ENCODE results near the gene THOC5. TPM values are rescaled to one million over a fixed set of nuclear protein-coding genes. Genes with fewer than 3 reads are reported as not detected.
"Not testable (repeated sequence)": the region's sequence is repeated elsewhere in the genome, so short reads cannot be mapped to it uniquely, and the experiment has no call there.

Gene THOC5
- total RNA-seq, 1 donor = 53.1 TPM

- TF ChIP-seq CTCF (IDR thresholded peaks at IDR 0.05; ENCODE audit: insufficient read depth, low read length) = no peak
- no peak for DNase-seq (ENCODE audit: low read depth)
- H3K4me3 ChIP-seq (ENCODE audit: low read depth, low read length) = no peak overlapping the region
Measured at GRCh38 chr22:29570456-29570855, 16.9 kb upstream of the THOC5 start.

- no peak for TF ChIP-seq CTCF (IDR thresholded peaks at IDR 0.05; ENCODE audit: insufficient read depth, low read length)
- H3K4me3 ChIP-seq (ENCODE audit: low read depth, low read length) = no peak overlapping the region
- DNase-seq (ENCODE audit: low read depth) = no peak
Measured at GRCh38 chr22:29569011-29569678, 15.6 kb upstream of the THOC5 start.

DNA sequence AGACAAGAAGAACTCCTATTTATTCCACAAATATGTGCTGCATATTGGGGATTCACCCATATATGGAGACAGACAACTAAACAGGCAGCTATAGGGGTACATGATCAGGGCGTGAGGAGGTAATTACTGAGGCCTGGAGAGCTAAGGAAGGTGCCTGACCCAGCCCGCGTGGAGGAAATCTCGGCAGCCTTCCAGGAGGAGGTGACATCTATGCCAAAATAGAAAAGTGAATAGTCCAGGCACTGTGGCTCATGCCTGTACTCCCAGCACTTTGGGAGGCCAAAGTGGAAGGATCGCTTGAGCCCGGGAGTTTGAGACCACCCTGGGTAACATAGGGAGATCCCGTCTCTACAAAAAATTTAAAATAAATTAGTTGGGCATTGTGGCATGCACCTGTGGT lies 13.8 kb upstream of the THOC5 start:
- no peak overlapping the region for H3K4me3 ChIP-seq (ENCODE audit: low read depth, low read length)
- no peak for DNase-seq (ENCODE audit: low read depth)
- TF ChIP-seq CTCF (IDR thresholded peaks at IDR 0.05; ENCODE audit: insufficient read depth, low read length) = no peak

DNA sequence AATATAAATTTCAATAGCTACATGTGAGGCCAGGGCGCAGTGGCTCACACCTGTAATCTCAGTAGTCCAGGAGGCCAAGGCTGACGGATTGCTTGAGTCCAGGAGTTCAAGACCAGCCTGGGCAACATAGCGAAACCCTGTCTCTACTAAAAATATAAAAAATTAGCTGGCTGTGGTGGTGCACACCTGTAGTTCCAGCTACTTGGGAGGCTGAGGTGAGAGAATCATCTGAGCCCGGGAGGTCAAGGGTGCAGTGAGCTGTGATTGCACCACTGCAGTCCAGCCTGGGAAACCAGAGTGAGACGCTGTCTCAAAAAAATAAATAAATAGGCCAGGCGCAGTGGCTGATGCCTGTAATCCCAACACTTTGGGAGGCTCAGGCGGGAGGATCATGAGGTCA lies 13.0 kb upstream of the THOC5 start:
- not testable (repeated sequence) for DNase-seq (ENCODE audit: low read depth); H3K4me3 ChIP-seq (ENCODE audit: low read depth, low read length)

- no peak overlapping the region for H3K4me3 ChIP-seq (ENCODE audit: low read depth, low read length)
- no peak for TF ChIP-seq CTCF (IDR thresholded peaks at IDR 0.05; ENCODE audit: insufficient read depth, low read length)
- DNase-seq (ENCODE audit: low read depth) = no peak
Measured at GRCh38 chr22:29563652-29564460, 10.3 kb upstream of the THOC5 start.

DNA sequence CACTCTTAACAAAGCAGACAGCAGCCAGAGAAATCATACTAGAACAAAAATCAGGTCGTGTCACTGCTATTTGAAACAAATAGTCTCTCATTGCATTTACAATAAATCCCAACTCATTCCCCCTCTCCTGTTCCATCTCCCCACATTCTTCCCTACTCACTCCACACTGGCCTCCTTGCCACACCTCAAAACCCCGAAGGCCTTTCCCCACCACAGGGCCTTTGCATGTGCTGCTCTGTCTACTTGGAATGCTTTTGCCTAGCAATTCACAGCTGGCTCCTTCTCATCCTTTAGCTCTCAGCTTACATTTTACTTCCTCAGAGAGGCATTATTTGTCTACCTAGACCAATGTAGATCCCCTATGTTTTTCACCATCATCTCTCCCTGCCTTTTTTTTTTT lies 6.3 kb upstream of the THOC5 start:
- DNase-seq (ENCODE audit: low read depth) = no peak
- TF ChIP-seq CTCF (IDR thresholded peaks at IDR 0.05; ENCODE audit: insufficient read depth, low read length) = no peak
- no peak overlapping the region for H3K4me3 ChIP-seq (ENCODE audit: low read depth, low read length)

- TF ChIP-seq CTCF (IDR thresholded peaks at IDR 0.05; ENCODE audit: insufficient read depth, low read length) = no peak
- no peak overlapping the region for H3K4me3 ChIP-seq (ENCODE audit: low read depth, low read length)
- DNase-seq (ENCODE audit: low read depth) = no peak
Measured at GRCh38 chr22:29559030-29559429, 5.5 kb upstream of the THOC5 start.
